Coronary artery (tissue), 2 donors: Measurements from ENCODE around the gene PAPPA.

ENCODE experiments used
- DNase-seq: peaks from one replicate; pipeline ENCODE4 v3.0.0-alpha.2; 2017; ENCODE audit warnings: low spot score
- H3K27ac ChIP-seq, 2 donors: fragments of 200-600 bp; sonication (generic); one replicate each; pipeline ENCODE4 v1.5.1; 2016 to 2019
- H3K4me3 ChIP-seq: fragments of 200-600 bp; sonication (generic); 2 replicates; pipeline ENCODE4 v1.5.1; 2016; ENCODE audit warnings: mild to moderate bottlenecking, moderate library complexity
- TF ChIP-seq, protein P1 (sequence below): fragments of 200-600 bp; sonication (generic); IDR thresholded peaks from one replicate; pipeline ENCODE4 v1.5.1; 2019; ENCODE audit warnings: antibody characterized with exemption

The PAPPA gene

DNA sequence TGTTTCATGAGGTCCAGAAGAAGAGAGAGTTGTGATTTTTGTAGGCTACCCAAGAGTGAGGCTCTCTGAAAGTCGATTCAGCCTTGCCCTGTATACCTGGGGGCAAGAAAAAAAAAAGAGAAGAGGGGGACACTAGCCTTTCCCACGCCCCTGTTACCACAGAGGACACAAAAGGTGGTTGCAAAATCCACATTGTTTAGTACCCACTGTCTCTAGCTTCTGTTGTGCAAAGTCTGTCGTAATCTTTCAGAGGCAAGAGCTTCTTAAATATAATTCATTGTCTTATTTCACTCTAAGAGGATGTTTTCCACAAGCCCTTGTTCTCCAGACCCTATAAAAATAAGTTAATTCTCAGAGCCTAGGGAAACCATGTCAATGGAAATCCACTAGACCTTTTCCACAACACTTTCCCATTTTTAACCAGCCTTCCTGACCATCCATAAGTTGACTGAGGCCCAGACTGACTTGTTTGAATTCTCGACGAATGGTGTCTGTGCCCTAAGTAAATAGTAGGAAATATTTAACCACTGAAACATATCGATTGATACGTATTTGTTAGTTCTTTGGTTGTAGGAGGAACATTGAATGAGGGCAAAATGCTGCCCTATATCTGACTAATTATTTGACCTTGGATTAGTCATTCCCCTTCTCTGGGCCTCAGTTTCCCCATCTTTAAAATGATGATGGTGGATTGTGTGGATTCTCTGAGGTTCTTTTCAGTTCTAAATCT, 182.7 kb downstream of the PAPPA start:
- TF ChIP-seq, protein P1, sequence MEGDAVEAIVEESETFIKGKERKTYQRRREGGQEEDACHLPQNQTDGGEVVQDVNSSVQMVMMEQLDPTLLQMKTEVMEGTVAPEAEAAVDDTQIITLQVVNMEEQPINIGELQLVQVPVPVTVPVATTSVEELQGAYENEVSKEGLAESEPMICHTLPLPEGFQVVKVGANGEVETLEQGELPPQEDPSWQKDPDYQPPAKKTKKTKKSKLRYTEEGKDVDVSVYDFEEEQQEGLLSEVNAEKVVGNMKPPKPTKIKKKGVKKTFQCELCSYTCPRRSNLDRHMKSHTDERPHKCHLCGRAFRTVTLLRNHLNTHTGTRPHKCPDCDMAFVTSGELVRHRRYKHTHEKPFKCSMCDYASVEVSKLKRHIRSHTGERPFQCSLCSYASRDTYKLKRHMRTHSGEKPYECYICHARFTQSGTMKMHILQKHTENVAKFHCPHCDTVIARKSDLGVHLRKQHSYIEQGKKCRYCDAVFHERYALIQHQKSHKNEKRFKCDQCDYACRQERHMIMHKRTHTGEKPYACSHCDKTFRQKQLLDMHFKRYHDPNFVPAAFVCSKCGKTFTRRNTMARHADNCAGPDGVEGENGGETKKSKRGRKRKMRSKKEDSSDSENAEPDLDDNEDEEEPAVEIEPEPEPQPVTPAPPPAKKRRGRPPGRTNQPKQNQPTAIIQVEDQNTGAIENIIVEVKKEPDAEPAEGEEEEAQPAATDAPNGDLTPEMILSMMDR: no peak
- DNase-seq: no peak
- H3K4me3 ChIP-seq: no peak overlapping the region

DNA sequence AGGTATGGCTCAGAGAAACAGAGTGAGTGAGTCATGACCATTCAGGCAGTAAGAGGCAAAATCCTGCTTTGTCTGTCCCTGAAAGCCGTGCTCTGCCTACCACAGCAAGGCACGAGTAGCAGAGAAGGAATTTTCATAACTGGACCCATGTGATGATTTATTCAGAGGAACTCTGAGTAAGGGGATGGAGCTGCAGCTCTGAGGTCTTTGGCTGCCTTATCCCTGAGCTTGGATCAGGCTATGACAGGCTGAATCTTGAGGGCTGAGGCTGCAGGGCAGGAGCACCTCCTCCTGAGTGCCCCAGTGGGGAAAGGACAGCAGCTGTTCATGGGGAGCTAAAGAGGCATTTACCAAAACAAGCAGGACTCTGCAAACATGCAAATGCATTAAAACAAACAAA, 183.4 kb downstream of the PAPPA start:
- no peak overlapping the region for H3K4me3 ChIP-seq
- no peak overlapping the region for H3K27ac ChIP-seq
- DNase-seq: no peak
- TF ChIP-seq, protein P1: no peak

More for the DNA sequence above, 182.7 kb downstream of the PAPPA start:
- no peak overlapping the region for H3K27ac ChIP-seq

DNA sequence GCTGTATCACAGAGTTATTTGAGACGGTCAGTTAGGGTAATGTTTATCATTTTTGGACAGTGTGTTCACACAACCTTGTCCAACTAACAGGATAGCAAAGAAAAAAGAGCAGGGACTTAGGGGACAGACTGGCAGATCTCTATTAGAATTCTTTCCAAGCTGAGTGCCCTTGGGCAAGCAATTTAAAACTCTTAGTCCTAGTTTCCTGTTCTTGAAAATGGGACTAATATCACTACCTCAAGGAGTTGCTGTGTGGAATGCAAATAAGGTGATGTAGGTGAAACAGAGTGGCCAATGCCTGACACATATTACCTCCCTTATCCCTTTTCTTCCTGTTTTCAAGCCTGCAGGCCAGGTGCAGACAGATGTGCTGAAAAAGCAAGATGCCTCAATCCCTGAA, 186.7 kb downstream of the PAPPA start:
- TF ChIP-seq, protein P1: no peak
- Histone ChIP-seq H3K27ac (no peak overlapping the region), H3K4me3 (no peak overlapping the region)
- no peak for DNase-seq

DNA sequence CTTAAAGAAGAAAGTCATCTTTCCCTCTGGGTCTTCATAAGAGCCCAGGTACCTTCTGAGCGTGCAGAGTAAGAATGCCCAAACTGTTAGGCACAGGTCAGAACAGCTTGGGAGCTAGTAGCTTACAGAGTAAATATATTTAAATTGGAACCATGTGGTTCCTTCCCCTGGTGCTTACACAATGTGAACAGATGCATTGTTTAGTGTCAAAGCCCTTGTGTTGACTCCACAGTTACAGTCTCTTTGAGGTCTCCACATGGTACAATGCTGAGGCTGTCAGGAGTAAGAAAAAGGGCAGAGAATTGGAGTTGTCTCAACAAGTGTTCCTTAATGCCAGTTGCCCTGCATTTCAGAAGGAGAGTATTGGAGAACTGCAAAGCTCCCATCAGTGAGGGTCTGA, 188.5 kb downstream of the PAPPA start:
- TF ChIP-seq, protein P1: no peak
- no peak for DNase-seq
- Histone ChIP-seq H3K27ac (no peak overlapping the region), H3K4me3 (no peak overlapping the region)

DNA sequence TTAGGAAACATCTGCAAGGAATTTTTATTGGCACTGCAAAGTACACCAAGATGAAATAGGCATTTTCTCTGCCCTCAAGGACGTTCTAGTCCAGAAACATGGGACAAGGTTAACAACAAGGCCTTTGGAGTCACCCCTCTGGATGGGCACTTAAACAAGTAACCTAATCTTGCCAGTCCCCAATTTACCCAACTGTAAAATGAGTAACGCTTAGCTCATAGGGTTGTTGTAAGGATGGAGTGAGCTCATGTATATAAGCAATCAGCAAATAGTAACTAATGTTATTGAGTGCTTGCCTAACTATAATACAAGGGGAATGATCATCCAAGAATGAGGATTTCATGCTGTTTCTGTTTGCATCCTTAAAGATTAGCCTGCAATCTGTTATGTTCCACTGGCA, 189.3 kb downstream of the PAPPA start:
- Histone ChIP-seq H3K4me3 (no peak overlapping the region), H3K27ac (no peak overlapping the region)
- DNase-seq: no peak
- TF ChIP-seq, protein P1: no peak

DNA sequence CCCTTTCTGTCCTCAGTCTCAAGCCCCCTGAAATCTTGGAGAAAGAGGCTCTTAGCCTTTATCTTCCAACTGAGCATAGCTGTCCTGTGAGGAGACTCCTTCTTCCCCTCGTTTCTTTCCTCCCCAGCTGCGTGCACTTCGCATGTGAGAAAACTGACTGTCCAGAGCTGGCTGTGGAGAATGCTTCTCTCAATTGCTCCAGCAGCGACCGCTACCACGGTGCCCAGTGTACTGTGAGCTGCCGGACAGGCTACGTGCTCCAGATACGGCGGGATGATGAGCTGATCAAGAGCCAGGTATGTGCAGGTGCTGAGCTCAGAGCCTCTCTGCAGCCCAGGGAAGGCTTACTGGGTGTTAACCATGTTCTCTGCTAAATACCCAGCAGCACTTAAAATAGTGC, 190.8 kb downstream of the PAPPA start:
- TF ChIP-seq, protein P1: no peak
- Histone ChIP-seq H3K27ac (no peak overlapping the region), H3K4me3 (no peak overlapping the region)
- no peak for DNase-seq

DNA sequence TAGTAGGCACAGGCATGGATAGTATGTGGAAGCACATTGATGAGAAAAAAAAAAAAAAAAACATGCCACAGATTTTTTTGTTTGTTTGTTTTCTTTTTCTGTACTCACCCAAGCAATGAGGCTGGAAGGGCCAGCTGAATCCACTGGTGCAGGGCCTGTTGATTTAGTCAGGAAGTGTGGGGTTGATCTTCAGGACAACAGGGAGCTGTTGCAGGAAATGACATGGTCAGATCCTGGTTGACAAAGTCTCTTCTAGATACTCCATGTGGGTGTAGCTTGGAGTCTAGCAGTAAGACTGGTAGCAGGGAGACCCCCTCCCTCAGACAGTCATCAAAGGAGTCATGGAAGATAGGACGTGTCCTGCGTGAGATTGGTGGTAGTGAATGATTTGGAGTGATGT, 191.8 kb downstream of the PAPPA start:
- no peak overlapping the region for H3K4me3 ChIP-seq
- TF ChIP-seq, protein P1: no peak
- no peak overlapping the region for H3K27ac ChIP-seq
- DNase-seq: no peak
